ENCODE data around the gene GOLGA8A.
"Not testable (repeated sequence)": the region's sequence is repeated elsewhere in the genome, so short reads cannot be mapped to it uniquely, and the experiment has no call there.

GOLGA8A gene

DNA sequence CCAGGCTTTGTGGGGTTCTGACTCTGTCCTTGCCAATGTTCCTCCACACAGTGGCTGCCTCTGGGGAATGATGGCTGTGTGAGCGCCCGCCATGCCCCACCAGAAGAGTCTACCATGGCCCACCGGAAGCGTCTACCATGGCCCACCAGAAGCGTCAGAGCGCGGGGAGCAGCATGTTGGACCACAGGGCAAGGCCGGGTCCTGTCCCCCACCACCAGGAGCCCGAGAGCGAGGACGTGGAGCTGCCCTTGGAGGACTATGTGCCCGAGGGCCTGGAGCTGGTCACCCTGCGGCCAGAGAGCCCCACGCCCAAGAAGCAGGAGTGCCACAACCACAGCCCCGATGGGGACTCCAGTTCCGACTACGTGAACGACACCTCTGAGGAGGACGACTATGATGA is 28.1 kb downstream of the GOLGA8A start:
- DNase-seq: not testable (repeated sequence)

DNA sequence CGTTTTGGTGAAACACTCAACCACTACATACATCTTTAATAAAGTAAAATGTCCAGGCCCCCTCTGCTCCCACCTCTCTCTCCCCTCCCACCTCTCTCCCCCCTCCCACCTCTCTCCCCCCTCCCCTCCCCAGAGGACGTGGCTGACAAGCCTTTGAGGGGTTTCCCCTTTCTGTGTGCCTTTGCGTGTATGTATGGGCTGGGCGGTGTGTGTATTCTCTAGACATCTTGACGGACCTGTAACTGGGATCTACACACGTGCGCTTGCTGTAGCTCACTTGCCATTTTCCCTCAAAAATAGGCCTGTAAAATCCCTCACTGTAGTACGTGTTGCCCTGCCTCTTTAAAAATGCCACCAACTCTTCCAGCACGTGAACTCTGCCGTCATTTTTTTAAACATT is 28.6 kb downstream of the GOLGA8A start:
- DNase-seq: not testable (repeated sequence)

- DNase-seq: not testable (repeated sequence)
Observed at GRCh38 chr15:34403899-34404298, 33.7 kb downstream of the GOLGA8A start.

GRCh38 chr15:34403160-34403598 is 34.4 kb downstream of the GOLGA8A start:
- not testable (repeated sequence) for DNase-seq

- DNase-seq: not testable (repeated sequence)
Observed at GRCh38 chr15:34397637-34398259, 39.9 kb downstream of the GOLGA8A start.

DNA sequence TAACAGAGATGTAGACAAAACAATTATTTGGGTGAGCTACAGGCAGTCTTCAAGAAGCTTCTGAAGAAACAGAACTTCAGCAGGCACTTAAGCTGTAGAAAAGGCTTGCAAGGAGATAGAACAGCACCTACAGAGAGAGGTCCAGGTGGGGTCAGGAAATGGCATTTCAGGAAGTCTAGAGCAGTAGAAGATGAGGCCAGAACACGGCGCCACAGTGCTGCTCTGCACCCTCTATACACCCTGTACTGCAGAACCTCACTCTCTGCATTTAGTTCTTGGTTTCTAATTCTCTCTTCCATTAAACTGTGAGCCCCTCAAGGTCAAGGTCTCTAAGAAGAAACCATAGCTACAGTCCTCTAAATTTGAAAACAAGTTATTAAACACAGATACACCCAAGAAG is 44.6 kb downstream of the GOLGA8A start:
- DNase-seq: not testable (repeated sequence)

GRCh38 chr15:34389594-34390086 is 48.0 kb downstream of the GOLGA8A start:
- DNase-seq: not testable (repeated sequence)
